HepG2 (cell line): Measurements from ENCODE around the gene DOCK3. TPM values are rescaled to one million over a fixed set of nuclear protein-coding genes. Genes with fewer than 3 reads are reported as not detected.

ENCODE experiments used
- FOXJ3 ChIP-seq: sonication (generic); formaldehyde crosslinking; IDR thresholded peaks from 2 replicates; pipeline ENCODE4 v1.4.0; 2020; ENCODE audit warnings: missing genetic modification reagents, mild to moderate bottlenecking, borderline replicate concordance
- GATAD2A ChIP-seq: IDR thresholded peaks from 2 replicates; pipeline ENCODE4 v1.6.1; 2016
- MAZ ChIP-seq, 2 experiments: sonication (generic) in 1 of 2; formaldehyde crosslinking in 1 of 2; IDR thresholded peaks; 2 replicates each; pipeline versions ENCODE4 v1.5.0 to v1.6.1; 2012 to 2020; ENCODE audit warnings: low read depth in 2 of 2, mild to moderate bottlenecking in 2 of 2, borderline replicate concordance in 1 of 2, improper control_type of control experiment in 1 of 2, low read length in 1 of 2, missing genetic modification reagents in 1 of 2, moderate library complexity in 1 of 2
- PHF21A ChIP-seq: sonication (generic); formaldehyde crosslinking; IDR thresholded peaks from 2 replicates; pipeline ENCODE4 v1.5.0; 2020; ENCODE audit warnings: mild to moderate bottlenecking, missing genetic modification reagents
- SOX5 ChIP-seq: IDR thresholded peaks from 2 replicates; pipeline ENCODE4 v1.6.1; 2016; ENCODE audit warnings: borderline replicate concordance
- STAG1 ChIP-seq: sonication (generic); formaldehyde crosslinking; IDR thresholded peaks from 2 replicates; pipeline ENCODE4 v1.4.0; 2020; ENCODE audit warnings: missing genetic modification reagents
- TP53 ChIP-seq: sonication (generic); formaldehyde crosslinking; conservative IDR thresholded peaks from 2 replicates; pipeline ENCODE4 v1.4.0; 2020; ENCODE audit warnings: missing genetic modification reagents
- ZBTB25 ChIP-seq: IDR thresholded peaks from 2 replicates; pipeline ENCODE4 v1.6.1; 2018; ENCODE audit warnings: missing genetic modification reagents
- ZNF263 ChIP-seq: sonication (generic); formaldehyde crosslinking; IDR thresholded peaks from 2 replicates; pipeline ENCODE4 v1.4.0; 2020; ENCODE audit warnings: missing genetic modification reagents
- ZNF333 ChIP-seq: sonication (generic); formaldehyde crosslinking; IDR thresholded peaks from 2 replicates; pipeline ENCODE4 v1.4.0; 2020; ENCODE audit warnings: mild to moderate bottlenecking, missing genetic modification reagents, borderline replicate concordance
- ZNF574 ChIP-seq: sonication (generic); formaldehyde crosslinking; IDR thresholded peaks from 2 replicates; pipeline ENCODE4 v1.4.0; 2020; ENCODE audit warnings: missing genetic modification reagents
- ZNF619 ChIP-seq: sonication (generic); formaldehyde crosslinking; IDR thresholded peaks from 2 replicates; pipeline ENCODE4 v1.4.0; 2020; ENCODE audit warnings: mild to moderate bottlenecking, missing genetic modification reagents
- ZNF639 ChIP-seq: conservative IDR thresholded peaks from 2 replicates; pipeline ENCODE4 v1.6.1; 2018; ENCODE audit warnings: missing genetic modification reagents
- ZNF788 ChIP-seq: sonication (generic); formaldehyde crosslinking; IDR thresholded peaks from 2 replicates; pipeline ENCODE4 v1.5.0; 2020; ENCODE audit warnings: mild to moderate bottlenecking, missing genetic modification reagents, borderline replicate concordance
- polyA plus RNA-seq, 8 experiments: library from polyadenylated mRNA; depleted of rRNA in 3 of 8; stranded (reverse) in 7 of 8; unstranded in 1 of 8; fragments of >200 nt; fragmentation: Illumina TruSeq in 4 of 8; extraction: Trizol in 4 of 8; gene quantifications; 2 replicates each; pipeline versions ENCODE4 v1.2.1 to v1.2.3, GENCODE V29; 2011 to 2016; ENCODE audit warnings: low read depth in 4 of 8, missing spikeins in 1 of 8, mixed read lengths in 1 of 8; ENCODE audit not compliant: insufficient read depth in 1 of 8
- total RNA-seq, 5 experiments: library from RNA; depleted of rRNA; stranded (reverse); fragments of >200 nt; fragmentation: Illumina TruSeq; extraction: Trizol; gene quantifications; 2 replicates each; pipeline ENCODE4 v1.2.3, GENCODE V29; 2016; ENCODE audit warnings: low read depth in 1 of 5
- TF ChIP-seq, protein P1 (sequence below): sonication (generic); formaldehyde crosslinking; IDR thresholded peaks from 2 replicates; pipeline ENCODE4 v1.4.0; 2020; ENCODE audit warnings: missing genetic modification reagents, borderline replicate concordance
- TF ChIP-seq, protein P2 (sequence below): sonication (generic); formaldehyde crosslinking; IDR thresholded peaks from 2 replicates; pipeline ENCODE4 v1.4.0; 2020; ENCODE audit warnings: low read depth, missing genetic modification reagents
- TF ChIP-seq, protein P3 (sequence below): sonication (generic); formaldehyde crosslinking; IDR thresholded peaks from 2 replicates; pipeline ENCODE4 v1.4.0; 2020; ENCODE audit warnings: missing genetic modification reagents, borderline replicate concordance

Gene DOCK3
- total and polyA plus RNA-seq, 2 of the 13 experiments (the other 11 are each of a cell fraction or from before 2014, with no cell fraction given), result not detected

GRCh38 chr3:51391075-51391565, 716.4 kb downstream of the DOCK3 start, which contains the start of gene RBM15B (continued):
- peak; percentile 63 for TF ChIP-seq STAG1 (CRISPR knock-in tag)
- TF ChIP-seq, protein P1, sequence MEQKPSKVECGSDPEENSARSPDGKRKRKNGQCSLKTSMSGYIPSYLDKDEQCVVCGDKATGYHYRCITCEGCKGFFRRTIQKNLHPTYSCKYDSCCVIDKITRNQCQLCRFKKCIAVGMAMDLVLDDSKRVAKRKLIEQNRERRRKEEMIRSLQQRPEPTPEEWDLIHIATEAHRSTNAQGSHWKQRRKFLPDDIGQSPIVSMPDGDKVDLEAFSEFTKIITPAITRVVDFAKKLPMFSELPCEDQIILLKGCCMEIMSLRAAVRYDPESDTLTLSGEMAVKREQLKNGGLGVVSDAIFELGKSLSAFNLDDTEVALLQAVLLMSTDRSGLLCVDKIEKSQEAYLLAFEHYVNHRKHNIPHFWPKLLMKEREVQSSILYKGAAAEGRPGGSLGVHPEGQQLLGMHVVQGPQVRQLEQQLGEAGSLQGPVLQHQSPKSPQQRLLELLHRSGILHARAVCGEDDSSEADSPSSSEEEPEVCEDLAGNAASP (CRISPR knock-in tag), result peak; percentile 55; the same call in 1 of the 2 replicates
- TF ChIP-seq ZNF619 (CRISPR knock-in tag), result 0 out of 2 replicates have a peak, but pooled peaks have one; percentile 4
- peak; percentile 47; the same call in 1 of the 2 replicates for TF ChIP-seq ZNF639 (CRISPR knock-in tag)
- peak; percentile 54; the same call in 1 of the 2 replicates for TF ChIP-seq GATAD2A
- TF ChIP-seq ZBTB25 (CRISPR knock-in tag), result peak; percentile 86
- no peak for TF ChIP-seq FOXJ3 (CRISPR knock-in tag)
- no peak for TF ChIP-seq TP53 (CRISPR knock-in tag)
- TF ChIP-seq ZNF788, result peak; percentile 91; the same call in 1 of the 2 replicates
- TF ChIP-seq ZNF263 (CRISPR knock-in tag), result no peak
- no peak for TF ChIP-seq PHF21A
- TF ChIP-seq, protein P2, sequence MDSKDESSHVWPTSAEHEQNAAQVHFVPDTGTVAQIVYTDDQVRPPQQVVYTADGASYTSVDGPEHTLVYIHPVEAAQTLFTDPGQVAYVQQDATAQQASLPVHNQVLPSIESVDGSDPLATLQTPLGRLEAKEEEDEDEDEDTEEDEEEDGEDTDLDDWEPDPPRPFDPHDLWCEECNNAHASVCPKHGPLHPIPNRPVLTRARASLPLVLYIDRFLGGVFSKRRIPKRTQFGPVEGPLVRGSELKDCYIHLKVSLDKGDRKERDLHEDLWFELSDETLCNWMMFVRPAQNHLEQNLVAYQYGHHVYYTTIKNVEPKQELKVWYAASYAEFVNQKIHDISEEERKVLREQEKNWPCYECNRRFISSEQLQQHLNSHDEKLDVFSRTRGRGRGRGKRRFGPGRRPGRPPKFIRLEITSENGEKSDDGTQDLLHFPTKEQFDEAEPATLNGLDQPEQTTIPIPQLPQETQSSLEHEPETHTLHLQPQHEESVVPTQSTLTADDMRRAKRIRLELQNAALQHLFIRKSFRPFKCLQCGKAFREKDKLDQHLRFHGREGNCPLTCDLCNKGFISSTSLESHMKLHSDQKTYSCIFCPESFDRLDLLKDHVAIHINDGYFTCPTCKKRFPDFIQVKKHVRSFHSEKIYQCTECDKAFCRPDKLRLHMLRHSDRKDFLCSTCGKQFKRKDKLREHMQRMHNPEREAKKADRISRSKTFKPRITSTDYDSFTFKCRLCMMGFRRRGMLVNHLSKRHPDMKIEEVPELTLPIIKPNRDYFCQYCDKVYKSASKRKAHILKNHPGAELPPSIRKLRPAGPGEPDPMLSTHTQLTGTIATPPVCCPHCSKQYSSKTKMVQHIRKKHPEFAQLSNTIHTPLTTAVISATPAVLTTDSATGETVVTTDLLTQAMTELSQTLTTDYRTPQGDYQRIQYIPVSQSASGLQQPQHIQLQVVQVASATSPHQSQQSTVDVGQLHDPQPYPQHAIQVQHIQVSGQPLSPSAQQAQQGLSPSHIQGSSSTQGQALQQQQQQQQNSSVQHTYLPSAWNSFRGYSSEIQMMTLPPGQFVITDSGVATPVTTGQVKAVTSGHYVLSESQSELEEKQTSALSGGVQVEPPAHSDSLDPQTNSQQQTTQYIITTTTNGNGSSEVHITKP (CRISPR knock-in tag), result peak; percentile 90
- peak; percentile 24; the same call in 1 of the 2 replicates for TF ChIP-seq SOX5 (CRISPR knock-in tag)
- TF ChIP-seq, protein P3, sequence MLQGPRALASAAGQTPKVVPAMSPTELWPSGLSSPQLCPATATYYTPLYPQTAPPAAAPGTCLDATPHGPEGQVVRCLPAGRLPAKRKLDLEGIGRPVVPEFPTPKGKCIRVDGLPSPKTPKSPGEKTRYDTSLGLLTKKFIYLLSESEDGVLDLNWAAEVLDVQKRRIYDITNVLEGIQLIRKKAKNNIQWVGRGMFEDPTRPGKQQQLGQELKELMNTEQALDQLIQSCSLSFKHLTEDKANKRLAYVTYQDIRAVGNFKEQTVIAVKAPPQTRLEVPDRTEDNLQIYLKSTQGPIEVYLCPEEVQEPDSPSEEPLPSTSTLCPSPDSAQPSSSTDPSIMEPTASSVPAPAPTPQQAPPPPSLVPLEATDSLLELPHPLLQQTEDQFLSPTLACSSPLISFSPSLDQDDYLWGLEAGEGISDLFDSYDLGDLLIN (CRISPR knock-in tag), result no peak
- TF ChIP-seq ZNF574 (CRISPR knock-in tag), result peak; percentile 95
- TF ChIP-seq MAZ (IDR thresholded peaks at IDR 0.05; ENCODE audit: borderline replicate concordance, low read depth, low read length), result peak; percentile 49; the same call in 1 of the 2 replicates
- peak; percentile 92 for TF ChIP-seq MAZ (CRISPR knock-in tag; IDR thresholded peaks at IDR 0.05; ENCODE audit: low read depth)
- no peak for TF ChIP-seq ZNF333 (CRISPR knock-in tag)
